GF-D8 (cell line): Measurements from ENCODE around the gene SYNGR1.
"Not testable (repeated sequence)": the region's sequence is repeated elsewhere in the genome, so short reads cannot be mapped to it uniquely, and the experiment has no call there.

Experiments used
- DNase-seq: peaks from one replicate; lab custom pipeline; 2025; lab: John Stamatoyannopoulos, UW

SYNGR1 gene

GRCh38 chr22:39317084-39317774 is 32.6 kb upstream of the SYNGR1 start:
- peak; percentile 35 for DNase-seq

GRCh38 chr22:39317775-39318506 is 31.9 kb upstream of the SYNGR1 start:
- no peak for DNase-seq

- DNase-seq = no peak
These were observed 31.1 kb upstream of the SYNGR1 start for GRCh38 chr22:39318507-39319283.

GRCh38 chr22:39319284-39320022 is 30.3 kb upstream of the SYNGR1 start, which contains the start of gene RPL3:
Gene RPL3, minus strand, starts transcription at chr22:39319623. Its CDS starts 26 bp downstream, at chr22:39319597.
- DNase-seq = peak; percentile 97

- DNase-seq = not testable (repeated sequence)
These were observed 29.2 kb upstream of the SYNGR1 start for GRCh38 chr22:39320616-39321029.

GRCh38 chr22:39325392-39325932 is 24.3 kb upstream of the SYNGR1 start:
- no peak for DNase-seq

GRCh38 chr22:39327995-39328754 is 21.6 kb upstream of the SYNGR1 start:
- no peak for DNase-seq

- not testable (repeated sequence) for DNase-seq
These were observed 19.2 kb upstream of the SYNGR1 start for GRCh38 chr22:39330553-39330952.

GRCh38 chr22:39332441-39333064 is 17.2 kb upstream of the SYNGR1 start:
- DNase-seq = no peak

- no peak for DNase-seq
These were observed 13.4 kb upstream of the SYNGR1 start for GRCh38 chr22:39336411-39336810.

GRCh38 chr22:39339775-39340174 is 10.0 kb upstream of the SYNGR1 start:
- not testable (repeated sequence) for DNase-seq

GRCh38 chr22:39341179-39341578 is 8.6 kb upstream of the SYNGR1 start:
- DNase-seq = no peak

GRCh38 chr22:39343259-39344045 is 6.3 kb upstream of the SYNGR1 start:
- DNase-seq = peak; percentile 24

- no peak for DNase-seq
These were observed 5.8 kb upstream of the SYNGR1 start for GRCh38 chr22:39344046-39344390.

- no peak for DNase-seq
These were observed 4.6 kb upstream of the SYNGR1 start for GRCh38 chr22:39345231-39345630.

- peak; percentile 78 for DNase-seq
These were observed 784 bp upstream of the SYNGR1 start for GRCh38 chr22:39348909-39349505.

- no peak for DNase-seq
These were observed 255 bp upstream of the SYNGR1 start for GRCh38 chr22:39349506-39349966.

- no peak for DNase-seq
These were observed 1.2 kb downstream of the SYNGR1 start for GRCh38 chr22:39350757-39351688.
